Activated naive CD4-positive, alpha-beta T cell treated with anti-CD3 and anti-CD28 coated beads, Interleukin-2, amount 50 U/mL, for 72 hours (primary cell): ENCODE measurements around the gene KCNK1. TPM values are rescaled to one million over a fixed set of nuclear protein-coding genes. Genes with fewer than 3 reads are reported as not detected.
A peak's percentile ranks its signal among the peaks of the same experiment; 100 is the strongest.
"Not testable (repeated sequence)": the region's sequence is repeated elsewhere in the genome, so short reads cannot be mapped to it uniquely, and the experiment has no call there.

Experiments
- ATAC-seq, 2 donors: fragments of 150-1000 bp; cut with Tn5 transposase; 2 replicates each; pipeline ENCODE4 v1.10.0; 2021; ENCODE audit warnings: mild to moderate bottlenecking in 2 of 2, moderate library complexity in 2 of 2
- DNase-seq, 2 donors: peaks; one replicate each; pipeline ENCODE4 v3.0.0; 2021 to 2022; ENCODE audit warnings: low spot score in 2 of 2
- H3K27ac Mint-ChIP-seq, 2 donors: one replicate each; pipeline ENCODE4 v1.8.0; 2022; ENCODE audit warnings: mild to moderate bottlenecking in 2 of 2, mixed read lengths in 2 of 2
- H3K36me3 Mint-ChIP-seq, 2 donors: one replicate each; pipeline ENCODE4 v1.8.0; 2022; ENCODE audit warnings: mixed read lengths in 2 of 2
- H3K9me3 Mint-ChIP-seq, 2 donors: one replicate each; pipeline ENCODE4 v1.8.0; 2022; ENCODE audit warnings: mixed read lengths in 2 of 2
- total RNA-seq, 2 donors: library from RNA; stranded (reverse); gene quantifications; one replicate each; pipeline ENCODE4 v1.2.3, GENCODE V29; 2022

The KCNK1 gene
- total RNA-seq, 2 donors from 2014 or later: 0.78 TPM; not detected in 1

DNA sequence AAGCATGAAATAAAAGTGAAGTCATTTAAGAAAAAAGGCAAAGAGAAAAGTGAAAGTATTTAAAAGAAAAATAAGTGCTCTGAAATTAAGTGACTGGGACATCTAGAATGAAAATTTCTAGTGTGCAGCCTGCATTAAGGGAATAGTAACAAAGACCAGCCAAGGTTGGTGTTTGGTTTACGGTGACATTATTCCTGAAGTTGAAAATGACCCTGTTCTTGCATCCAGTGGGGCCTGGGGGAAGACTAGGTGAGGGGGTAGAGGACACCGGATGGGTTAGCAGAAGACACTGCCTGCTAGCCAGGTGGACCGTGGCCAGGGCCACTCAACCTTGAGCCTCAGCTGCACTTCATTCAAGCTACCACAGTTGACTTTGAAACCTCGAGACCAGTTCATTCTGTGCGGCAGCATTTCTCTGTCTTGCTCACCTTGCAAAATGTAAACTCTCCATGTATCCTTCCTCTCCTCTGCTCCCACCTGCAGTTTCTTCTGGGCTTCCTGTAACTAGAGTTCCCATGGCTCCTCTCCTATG, 14.3 kb upstream of the KCNK1 start:
- Mint-ChIP-seq H3K27ac (no peak overlapping the region), H3K36me3 (no peaks in the 10 kb centered on the region), H3K9me3 (peaks cover 5 to 12% of the 10 kb centered on the region in 2 donors)
- DNase-seq (no peak), ATAC-seq (peak in 1 of 2 donors; percentile 3)

DNA sequence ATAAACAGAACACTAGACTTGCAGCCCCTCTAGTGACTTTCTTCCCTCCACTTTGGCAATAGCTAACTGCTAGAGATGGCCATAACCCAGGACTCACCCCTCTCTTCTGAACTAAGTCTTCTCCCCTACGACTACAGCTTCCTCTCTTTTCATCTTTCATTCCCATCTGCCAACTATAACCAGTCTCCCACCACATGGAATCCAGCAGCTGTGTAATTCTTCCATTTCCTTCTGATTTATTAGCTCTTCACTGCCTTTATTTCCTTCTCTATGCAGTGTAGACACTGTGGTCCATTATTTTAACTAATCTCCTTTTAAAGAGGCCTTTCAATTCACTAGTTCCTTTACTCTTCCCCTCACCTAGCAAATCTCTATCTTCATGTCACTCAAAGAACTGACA, 13.4 kb upstream of the KCNK1 start:
- H3K9me3 Mint-ChIP-seq: peaks cover 5 to 12% of the 10 kb centered on the region in 2 donors
- no peak overlapping the region for H3K27ac Mint-ChIP-seq
- ATAC-seq: no peak
- H3K36me3 Mint-ChIP-seq: no peaks in the 10 kb centered on the region
- no peak for DNase-seq

- no peak for ATAC-seq
- H3K9me3 Mint-ChIP-seq: peaks cover 5 to 12% of the 10 kb centered on the region in 2 donors
Observed at GRCh38 chr1:233603478-233603877, 10.4 kb upstream of the KCNK1 start.

DNA sequence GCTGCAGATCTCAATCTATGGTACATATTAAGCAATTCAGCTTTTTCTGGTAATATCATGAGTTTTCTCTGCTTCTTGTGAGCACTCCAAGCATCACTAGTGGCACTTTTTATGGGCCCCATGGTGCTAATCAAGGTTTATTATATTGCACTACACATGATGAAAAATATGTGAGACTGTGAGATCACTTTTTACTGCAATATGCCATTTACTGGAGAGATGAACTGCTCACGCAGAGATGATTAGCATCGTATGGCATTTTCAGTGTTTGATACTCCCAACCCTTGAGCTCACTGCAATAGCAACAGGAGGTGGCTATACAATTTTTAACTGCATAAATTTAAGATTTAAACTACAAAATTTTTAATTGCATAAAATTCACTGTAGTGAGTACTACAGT, 8.7 kb upstream of the KCNK1 start:
- peaks cover 5 to 9% of the 10 kb centered on the region in 2 donors for H3K9me3 Mint-ChIP-seq
- no peaks in the 10 kb centered on the region for H3K36me3 Mint-ChIP-seq
- H3K27ac Mint-ChIP-seq: no peak overlapping the region
- no peak for ATAC-seq
- no peak for DNase-seq

More at GRCh38 chr1:233603478-233603877, 10.4 kb upstream of the KCNK1 start:
- no peaks in the 10 kb centered on the region for H3K36me3 Mint-ChIP-seq
- DNase-seq: no peak
- H3K27ac Mint-ChIP-seq: no peak overlapping the region

DNA sequence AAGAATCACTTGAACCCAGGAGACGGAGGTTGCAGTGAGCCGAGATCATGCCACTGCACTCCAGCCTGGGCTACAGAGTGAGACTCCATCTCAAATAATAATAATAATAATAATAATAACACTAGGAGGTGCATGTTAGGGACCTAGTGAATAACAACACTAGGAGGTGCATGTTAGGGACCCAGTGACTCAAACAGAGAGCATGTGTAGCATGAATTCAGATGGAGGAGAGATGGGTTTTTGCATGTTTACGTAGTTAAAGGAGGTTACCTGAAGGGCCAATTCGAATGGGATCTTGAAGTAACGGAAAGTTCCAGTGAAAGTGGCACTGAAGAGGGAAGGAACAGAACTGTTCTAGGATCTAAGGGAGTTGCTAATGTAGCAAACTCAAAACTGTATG, 7.1 kb upstream of the KCNK1 start:
- no peak for ATAC-seq
- no peak overlapping the region for H3K27ac Mint-ChIP-seq
- DNase-seq: no peak
- peaks cover 0 to 11% of the 10 kb centered on the region in 2 donors for H3K36me3 Mint-ChIP-seq
- H3K9me3 Mint-ChIP-seq: peaks cover 0 to 5% of the 10 kb centered on the region in 2 donors

GRCh38 chr1:233607252-233608119, 6.4 kb upstream of the KCNK1 start:
- peaks cover 0 to 15% of the 10 kb centered on the region in 2 donors for H3K36me3 Mint-ChIP-seq
- DNase-seq (no peak), ATAC-seq (no peak)
- no peak overlapping the region for H3K27ac Mint-ChIP-seq
- peaks cover 0 to 5% of the 10 kb centered on the region in 2 donors for H3K9me3 Mint-ChIP-seq

DNA sequence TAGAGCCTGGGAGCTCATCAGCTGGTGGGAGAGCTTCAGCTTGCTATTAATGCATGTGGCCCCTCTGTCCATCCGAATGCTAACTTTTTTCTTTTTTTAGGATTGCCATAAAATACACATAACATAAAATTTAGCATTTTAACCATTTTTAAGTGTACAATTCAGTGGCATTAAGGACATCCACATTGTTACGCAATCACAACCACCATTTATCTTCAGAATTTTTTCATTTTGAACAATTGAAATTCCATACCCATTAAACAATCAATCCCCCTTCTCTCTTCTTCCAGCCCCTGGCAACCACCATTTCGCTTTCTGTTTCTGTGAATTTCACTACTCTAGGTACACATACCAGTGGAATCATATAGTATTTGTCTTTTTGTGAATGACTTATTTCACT, 4.9 kb upstream of the KCNK1 start:
- DNase-seq: no peak
- Mint-ChIP-seq H3K36me3 (peaks cover 0 to 15% of the 10 kb centered on the region in 2 donors), H3K9me3 (no peaks in the 10 kb centered on the region), H3K27ac (no peak overlapping the region)
- ATAC-seq: no peak

DNA sequence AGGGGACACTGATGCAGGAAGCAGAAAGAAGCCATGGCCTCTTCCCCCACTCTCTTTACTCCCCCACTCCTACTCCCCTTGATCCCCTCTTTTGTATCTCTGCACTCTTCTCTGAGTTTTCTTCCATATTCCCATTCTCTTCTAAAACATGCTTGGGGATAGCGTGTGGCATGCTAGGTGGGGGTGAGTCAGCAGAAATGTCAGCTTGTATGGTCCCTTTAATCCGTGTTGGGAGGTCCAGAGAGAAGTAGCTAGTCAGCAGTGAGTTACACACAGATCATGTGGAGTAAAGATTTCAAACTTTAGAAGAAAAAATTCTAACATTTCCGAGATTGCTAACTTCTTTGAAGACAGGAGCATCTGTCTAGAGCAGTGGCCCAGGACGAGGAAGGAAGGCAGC, 4.0 kb upstream of the KCNK1 start:
- Mint-ChIP-seq H3K36me3 (peaks cover 0 to 16% of the 10 kb centered on the region in 2 donors), H3K27ac (no peak overlapping the region), H3K9me3 (no peaks in the 10 kb centered on the region)
- DNase-seq (no peak), ATAC-seq (no peak)

GRCh38 chr1:233610628-233611027, 3.3 kb upstream of the KCNK1 start:
- H3K36me3 Mint-ChIP-seq: peaks cover 0 to 19% of the 10 kb centered on the region in 2 donors

GRCh38 chr1:233611363-233611762, 2.5 kb upstream of the KCNK1 start:
- not testable (repeated sequence) for ATAC-seq, H3K27ac Mint-ChIP-seq, DNase-seq, H3K9me3 Mint-ChIP-seq
- H3K36me3 Mint-ChIP-seq: peaks cover 0 to 19% of the 10 kb centered on the region in 2 donors

More at GRCh38 chr1:233610628-233611027, 3.3 kb upstream of the KCNK1 start:
- Mint-ChIP-seq H3K9me3 (no peaks in the 10 kb centered on the region), H3K27ac (no peak overlapping the region)
- ATAC-seq: no peak
- DNase-seq: no peak

GRCh38 chr1:233614173-233614742, 352 bp downstream of the KCNK1 start:
- Mint-ChIP-seq H3K36me3 (peaks cover 0 to 19% of the 10 kb centered on the region in 2 donors), H3K27ac (no peak overlapping the region), H3K9me3 (no peaks in the 10 kb centered on the region)
- ATAC-seq: peak in 1 of 2 donors; percentile 56
- no peak for DNase-seq

DNA sequence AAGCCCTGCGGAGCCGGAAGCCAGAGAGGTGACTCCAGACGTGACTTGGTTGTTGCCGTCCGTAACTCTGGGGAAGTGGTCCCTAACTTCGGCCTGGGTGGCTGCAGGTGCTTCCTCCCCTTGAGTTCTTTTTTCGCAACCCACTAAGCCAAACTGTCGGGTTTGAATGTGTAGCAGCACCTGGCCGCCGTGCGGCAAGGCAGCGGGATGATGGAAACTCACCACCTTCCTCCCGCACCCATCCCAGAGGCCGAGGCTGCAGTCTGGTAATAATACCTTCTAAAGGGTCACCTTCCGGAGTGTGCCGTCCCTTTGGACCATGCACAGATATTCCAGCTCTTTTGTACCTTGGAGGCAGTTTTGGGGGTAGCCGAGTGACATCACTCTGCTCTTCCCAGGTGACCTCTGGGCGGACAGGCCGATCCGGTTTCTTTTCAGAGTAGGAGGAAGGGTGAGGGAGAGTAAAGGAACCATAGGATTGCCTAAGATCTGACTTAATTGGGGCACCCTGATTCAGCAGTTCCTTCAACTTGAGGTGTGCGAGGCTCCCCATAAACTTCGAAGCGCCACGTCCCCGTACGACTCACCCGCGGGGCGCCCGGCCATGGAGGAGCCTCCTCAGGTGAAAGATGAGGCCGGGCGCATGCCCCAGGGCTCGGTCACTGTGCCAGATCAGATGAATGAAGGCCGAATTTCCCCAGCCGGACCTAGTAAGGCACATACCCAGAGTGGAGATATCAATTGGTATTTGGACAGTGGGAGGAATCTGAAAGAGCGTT, 1.0 kb downstream of the KCNK1 start:
- ATAC-seq (no peak), DNase-seq (no peak)
- Mint-ChIP-seq H3K36me3 (peaks cover 0 to 19% of the 10 kb centered on the region in 2 donors), H3K27ac (no peak overlapping the region), H3K9me3 (no peaks in the 10 kb centered on the region)

- ATAC-seq (no peak), DNase-seq (no peak)
- no peaks in the 10 kb centered on the region for H3K9me3 Mint-ChIP-seq
- peaks cover 0 to 19% of the 10 kb centered on the region in 2 donors for H3K36me3 Mint-ChIP-seq
- H3K27ac Mint-ChIP-seq: no peak overlapping the region
Observed at GRCh38 chr1:233615571-233615970, 1.7 kb downstream of the KCNK1 start.

DNA sequence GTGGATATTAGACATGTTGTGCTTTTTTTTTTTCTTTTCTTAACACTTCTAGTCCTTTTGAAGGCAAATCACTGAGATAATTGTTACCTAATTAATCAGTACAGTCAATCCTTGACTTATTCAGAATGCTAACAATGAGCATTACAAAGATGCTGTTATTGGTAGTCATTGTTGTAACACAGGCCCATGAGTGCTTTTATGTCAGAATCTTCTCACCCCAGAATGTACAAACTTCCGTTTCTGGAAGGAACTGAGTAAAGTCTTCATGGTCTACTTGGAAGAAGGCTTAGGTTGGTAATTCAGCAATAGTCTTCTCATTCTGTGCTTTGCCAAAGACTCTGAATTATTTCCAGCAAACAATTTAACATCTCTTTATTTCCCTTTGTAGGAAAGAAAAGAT, 3.1 kb downstream of the KCNK1 start:
- Mint-ChIP-seq H3K27ac (no peak overlapping the region), H3K36me3 (peaks cover 0 to 6% of the 10 kb centered on the region in 2 donors), H3K9me3 (no peaks in the 10 kb centered on the region)
- DNase-seq: no peak
- no peak for ATAC-seq

- not testable (repeated sequence) for ATAC-seq, H3K9me3 Mint-ChIP-seq, H3K27ac Mint-ChIP-seq, H3K36me3 Mint-ChIP-seq, DNase-seq
Observed at GRCh38 chr1:233619414-233619813, 5.5 kb downstream of the KCNK1 start.

- Mint-ChIP-seq H3K36me3 (peaks cover 0 to 2% of the 10 kb centered on the region in 2 donors), H3K27ac (no peak overlapping the region), H3K9me3 (no peaks in the 10 kb centered on the region)
- ATAC-seq (no peak), DNase-seq (no peak)
Observed at GRCh38 chr1:233620065-233620464, 6.2 kb downstream of the KCNK1 start.

DNA sequence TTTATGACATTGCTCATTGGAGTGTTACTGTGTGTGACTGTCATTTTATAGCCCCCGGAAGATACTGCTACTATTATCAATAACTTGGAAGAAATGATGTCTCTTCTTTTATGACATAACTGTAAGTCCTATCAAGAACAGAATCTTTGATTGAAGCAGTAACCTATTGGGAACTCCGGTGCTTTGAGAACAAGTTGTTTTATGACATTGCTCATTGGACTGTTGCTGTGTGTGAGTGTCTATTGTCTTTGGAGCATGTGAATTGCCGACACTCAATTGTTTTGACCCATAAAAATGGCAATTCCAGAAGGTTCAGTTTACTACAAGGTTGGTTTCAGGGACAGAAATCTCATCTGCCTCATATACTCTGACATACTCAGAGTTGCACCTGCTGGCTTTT, 8.0 kb downstream of the KCNK1 start:
- Mint-ChIP-seq H3K36me3 (no peaks in the 10 kb centered on the region), H3K27ac (no peak overlapping the region), H3K9me3 (no peaks in the 10 kb centered on the region)
- DNase-seq: no peak
- ATAC-seq: no peak
